Activated CD8-positive, alpha-beta memory T cell treated with anti-CD3 and anti-CD28 coated beads for 4 hours (primary cell): ENCODE data around the gene UNC80.

ENCODE experiments used
- DNase-seq, 2 donors: peaks; one replicate each; pipeline ENCODE4 v3.0.0-alpha.2; 2020; ENCODE audit warnings: low read depth in 2 of 2

UNC80 gene

DNA sequence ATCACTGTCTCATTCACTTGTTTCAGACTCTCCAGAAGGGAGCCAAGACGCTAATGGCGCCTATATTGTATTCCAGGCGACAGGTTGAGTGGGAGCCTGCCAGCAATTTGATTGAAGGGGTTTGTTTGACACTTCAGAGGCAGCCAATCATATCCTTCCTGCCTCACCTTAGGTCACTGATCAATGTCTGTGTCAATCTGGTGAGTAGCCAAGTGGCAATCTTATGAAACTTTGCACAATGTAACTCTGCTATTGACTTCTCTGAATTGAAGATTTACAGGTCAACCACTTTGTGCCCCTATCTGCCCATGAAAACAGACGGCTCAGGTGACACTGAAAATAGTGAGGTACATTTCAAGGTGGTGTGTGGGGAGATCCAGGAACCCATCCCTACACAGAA is 198.1 kb downstream of the UNC80 start:
- no peak for DNase-seq

DNA sequence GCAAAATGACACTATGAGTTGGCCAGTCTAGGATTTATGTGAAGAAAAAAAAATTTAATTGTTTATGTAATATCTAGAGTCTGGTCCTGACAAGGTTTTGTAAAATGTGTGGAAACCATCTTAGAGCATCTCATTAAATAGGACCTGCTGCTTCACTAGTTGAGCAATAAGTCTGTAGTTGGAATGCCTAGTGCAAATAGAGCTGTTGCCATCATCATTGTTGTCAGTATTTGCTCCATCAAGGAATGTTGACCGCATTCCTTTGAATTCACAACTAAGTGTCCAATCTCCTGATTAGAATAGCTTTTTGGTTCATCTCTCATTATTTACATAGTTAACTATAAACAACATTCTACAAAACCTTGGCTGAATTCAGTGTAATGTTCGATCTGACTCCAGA is 198.6 kb downstream of the UNC80 start:
- no peak for DNase-seq

DNA sequence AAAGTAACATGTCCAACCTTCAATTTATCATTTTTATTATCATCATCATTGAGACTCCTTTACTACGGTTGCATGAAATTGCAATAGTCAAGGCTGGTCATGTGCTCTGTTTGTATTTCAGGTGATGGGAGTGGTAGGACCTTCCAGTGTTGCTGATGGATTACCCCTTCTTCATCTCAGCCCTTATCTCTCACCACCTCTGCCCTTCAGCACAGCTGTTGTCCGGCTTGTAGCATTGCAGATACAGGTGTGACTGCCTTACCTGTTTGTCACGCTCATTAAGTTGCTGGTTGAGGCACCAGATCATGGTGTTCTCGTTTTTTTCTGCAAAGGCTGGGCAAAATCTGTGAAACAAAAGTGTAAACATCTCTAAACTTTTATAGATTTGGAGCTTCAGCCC is 199.1 kb downstream of the UNC80 start:
- DNase-seq: no peak

DNA sequence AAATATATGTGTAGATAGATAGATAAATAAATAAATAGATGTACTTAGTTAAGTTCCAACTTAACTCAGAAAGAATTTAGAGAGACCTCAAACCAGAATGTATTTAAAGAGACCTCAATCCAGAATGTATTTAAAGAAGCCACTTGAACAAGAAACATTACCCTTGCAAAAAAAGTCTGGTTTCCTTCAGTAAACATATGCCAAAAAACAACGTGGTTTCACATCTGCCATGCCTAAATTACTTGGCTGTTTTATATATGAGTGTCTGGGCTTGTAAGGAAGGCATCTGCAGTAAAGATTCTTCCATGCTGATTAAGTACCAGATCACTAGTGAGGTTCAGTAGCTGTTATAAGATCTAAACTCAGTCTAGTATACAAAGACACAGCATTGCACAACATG is 201.7 kb downstream of the UNC80 start:
- no peak for DNase-seq

GRCh38 chr2:209974576-209974975 is 202.9 kb downstream of the UNC80 start:
- DNase-seq: no peak

DNA sequence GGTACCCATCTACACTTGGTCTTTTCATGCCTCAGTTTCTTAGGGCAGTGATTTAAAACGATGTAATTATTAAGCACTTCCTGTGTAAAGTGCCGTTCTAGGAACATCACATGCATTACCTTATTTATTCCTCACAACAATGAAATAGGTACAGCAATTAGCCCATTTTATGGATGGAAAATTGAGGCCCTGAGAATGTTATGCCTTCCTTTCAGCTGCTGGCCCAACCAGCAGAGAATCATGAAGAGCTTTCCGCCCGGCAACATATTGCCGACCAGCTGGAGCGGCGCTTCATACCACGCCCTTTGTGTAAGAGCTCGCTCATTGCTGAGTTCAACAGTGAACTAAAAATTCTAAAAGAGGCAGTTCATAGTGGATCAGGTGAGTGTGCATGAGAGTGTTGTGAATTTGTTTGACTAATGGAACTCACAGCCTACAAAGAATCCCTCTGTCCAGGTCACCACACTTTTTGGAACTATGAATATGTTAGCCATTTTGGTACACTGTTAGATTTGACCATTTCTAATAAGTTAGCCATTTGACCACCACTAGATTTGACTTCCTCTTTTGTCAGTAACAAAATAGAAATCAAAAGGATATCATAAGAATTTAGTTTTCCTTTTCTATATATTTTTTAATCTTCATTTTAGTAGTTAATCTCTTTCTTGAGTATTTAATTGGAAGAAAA is 205.2 kb downstream of the UNC80 start:
- no peak for DNase-seq

- no peak for DNase-seq
Observed at GRCh38 chr2:209977386-209978239, 206.0 kb downstream of the UNC80 start.

DNA sequence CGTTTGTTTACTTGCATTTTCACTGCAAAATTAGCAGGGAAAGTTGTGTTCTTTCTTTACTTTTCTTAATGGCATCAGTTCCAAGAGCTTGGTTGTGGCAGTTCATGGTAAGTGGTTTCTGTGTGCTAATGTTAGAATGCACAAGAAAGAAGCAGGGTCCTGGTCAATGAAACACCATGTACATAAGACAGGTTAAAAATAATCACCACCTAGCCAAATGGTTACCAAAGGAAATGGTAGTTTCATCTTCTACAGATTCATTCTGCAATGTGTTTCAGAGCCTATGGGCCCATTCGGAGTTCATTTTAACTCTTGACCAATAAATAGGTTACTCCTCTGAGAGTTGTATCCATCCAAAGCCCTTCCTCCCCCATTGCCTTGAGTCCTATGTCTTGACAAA is 212.7 kb downstream of the UNC80 start:
- DNase-seq: no peak

DNA sequence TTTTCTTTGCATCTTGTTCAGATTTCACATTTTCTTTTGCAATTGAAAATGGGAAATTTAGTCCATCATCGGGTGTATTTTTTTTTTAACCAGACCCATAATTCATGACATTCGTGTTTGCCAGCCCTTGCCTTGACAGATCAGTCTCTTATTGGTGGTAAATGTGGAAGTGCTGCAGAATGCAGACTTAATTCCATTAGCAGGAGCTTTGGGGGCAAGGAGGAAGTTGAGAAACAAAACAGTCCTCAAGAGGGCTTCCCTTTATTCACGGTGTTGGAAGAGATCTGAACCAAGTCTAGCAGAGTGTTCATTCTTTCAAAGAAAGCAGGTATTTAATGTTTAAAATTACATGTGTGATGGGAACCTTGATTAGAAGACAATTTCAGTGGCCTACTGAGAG is 214.2 kb downstream of the UNC80 start:
- DNase-seq: no peak

GRCh38 chr2:209986415-209986814 is 214.8 kb downstream of the UNC80 start:
- no peak for DNase-seq

DNA sequence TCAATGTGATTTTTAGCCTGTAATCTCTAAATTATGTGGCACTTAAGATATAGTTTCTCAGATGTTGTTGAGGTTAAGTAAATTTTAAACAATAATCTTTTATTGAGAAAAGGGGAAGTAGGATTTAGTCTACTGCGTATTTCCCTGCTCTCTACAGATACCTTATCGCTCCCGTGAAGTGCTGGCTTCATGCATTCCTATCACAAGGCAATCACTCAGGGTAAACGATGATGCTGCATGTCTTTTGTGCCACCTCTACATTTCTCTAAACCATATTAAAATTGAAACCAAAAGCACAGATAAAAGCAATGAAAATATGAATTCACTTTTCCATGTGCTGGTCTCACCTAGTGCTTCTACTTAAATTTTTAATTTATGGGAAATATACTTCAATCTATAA is 216.4 kb downstream of the UNC80 start:
- no peak for DNase-seq

DNA sequence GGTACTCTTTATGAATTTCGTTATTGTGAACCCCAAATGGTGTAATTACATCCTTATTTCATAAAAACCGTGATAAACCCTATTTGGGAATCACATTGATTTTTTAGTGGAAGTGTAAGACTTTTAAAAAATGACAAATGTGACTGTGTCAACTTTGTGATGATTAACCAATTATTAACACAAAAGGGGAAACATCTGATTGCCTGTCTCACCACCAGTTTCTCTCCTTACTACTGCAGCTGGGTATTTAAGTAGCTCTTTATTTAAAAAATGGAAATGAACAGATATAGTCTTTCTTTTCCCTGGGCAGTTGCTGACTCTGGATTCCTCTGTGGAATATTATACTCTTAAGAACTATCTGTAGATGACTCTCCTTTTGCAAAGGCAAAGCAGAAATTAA is 219.2 kb downstream of the UNC80 start:
- DNase-seq: no peak

- no peak for DNase-seq
Observed at GRCh38 chr2:209993968-209994367, 222.3 kb downstream of the UNC80 start.

GRCh38 chr2:209998596-209998995 is 227.0 kb downstream of the UNC80 start:
- no peak for DNase-seq

GRCh38 chr2:210000464-210001324 is 229.1 kb downstream of the UNC80 start:
- DNase-seq: no peak

DNA sequence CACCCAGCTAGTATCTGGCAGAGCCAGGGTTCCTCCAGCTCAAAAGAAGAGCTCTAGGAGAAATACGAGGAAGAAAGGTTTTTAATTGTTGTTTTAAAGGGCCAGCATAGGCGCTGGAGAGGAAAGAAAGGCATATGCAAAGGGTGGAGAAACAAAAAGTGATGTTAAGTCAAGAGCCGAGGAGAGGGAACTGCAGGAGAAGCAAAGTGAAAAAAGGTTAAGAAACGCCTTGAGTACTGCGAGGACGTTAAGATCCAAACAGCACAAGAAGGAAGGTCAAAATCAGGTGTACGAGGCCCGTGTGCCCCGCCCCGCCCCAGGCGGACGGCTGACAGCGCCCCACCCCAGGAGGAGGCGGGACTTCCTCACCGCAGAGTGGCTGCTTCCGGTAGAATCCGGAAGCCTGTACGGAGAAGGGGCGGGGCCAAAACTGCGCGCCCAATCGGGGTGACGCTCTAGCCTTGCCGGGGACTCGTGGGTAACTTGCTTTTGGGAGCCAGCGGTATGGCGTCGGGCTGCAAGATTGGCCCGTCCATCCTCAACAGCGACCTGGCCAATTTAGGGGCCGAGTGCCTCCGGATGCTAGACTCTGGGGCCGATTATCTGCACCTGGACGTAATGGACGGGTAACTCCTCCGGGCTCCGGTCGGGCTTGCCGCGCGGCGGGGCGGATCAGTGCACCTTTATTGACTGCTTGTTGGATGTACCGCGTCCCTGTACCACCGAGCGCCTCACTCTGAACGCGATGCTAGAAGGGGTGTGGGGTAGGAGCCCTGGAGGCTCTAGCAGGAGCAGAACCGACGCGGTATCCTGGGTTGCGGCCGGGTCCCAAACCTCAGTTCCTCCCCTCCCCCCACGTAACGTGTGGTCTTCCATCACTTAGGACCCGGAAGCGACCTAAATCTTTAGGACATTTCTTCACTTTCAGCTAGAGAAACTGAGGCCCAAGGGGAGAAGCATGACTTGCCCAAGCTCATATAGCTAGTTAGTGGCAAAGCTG is 230.8 kb downstream of the UNC80 start, which contains the start of gene RPE:
Gene RPE, plus strand, starts transcription at position 481 of the 1,000 bp plus-strand sequence. Its CDS starts 24 bp downstream, at position 505.
- DNase-seq: peak; percentile 95 to 97

DNA sequence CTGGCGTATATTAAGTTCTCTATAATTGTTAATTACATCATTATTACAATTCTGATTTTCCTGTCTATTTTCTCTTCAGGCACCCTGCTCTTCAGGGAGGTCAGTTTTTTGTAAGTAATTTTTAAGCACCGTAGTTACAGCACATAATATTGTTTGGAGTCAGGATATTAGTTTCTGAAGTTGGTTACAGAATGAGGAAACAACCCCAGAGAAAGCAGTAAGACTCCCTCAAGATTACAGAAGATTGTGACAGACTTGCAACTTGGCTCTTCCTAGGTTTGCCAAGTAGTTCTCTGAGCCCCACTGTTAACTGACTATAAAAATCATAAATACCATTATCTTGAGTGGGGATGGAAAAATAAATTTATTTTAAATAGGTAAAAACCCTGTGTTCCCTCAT is 231.7 kb downstream of the UNC80 start:
- DNase-seq: no peak

DNA sequence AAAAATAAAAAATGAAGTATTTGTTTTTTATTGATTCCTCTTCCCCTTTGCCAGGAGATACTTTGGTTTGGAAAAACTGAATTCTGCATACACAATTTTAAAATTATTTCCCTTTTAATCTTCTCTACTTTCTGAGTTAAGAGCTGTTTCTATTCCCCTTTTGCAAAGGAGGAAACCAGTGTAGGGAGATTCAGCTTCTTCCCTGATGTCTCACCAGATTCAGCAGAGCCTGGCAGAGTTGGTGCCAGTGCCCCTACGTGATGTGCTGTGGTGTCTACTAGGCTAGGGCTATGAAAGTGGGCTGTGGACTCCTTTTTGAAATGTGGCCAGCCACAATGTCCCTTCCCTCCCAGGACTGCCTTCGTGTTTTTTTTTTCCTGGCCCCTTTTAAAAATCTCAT is 233.2 kb downstream of the UNC80 start:
- no peak for DNase-seq

GRCh38 chr2:210007895-210008294 is 236.3 kb downstream of the UNC80 start:
- DNase-seq: no peak

DNA sequence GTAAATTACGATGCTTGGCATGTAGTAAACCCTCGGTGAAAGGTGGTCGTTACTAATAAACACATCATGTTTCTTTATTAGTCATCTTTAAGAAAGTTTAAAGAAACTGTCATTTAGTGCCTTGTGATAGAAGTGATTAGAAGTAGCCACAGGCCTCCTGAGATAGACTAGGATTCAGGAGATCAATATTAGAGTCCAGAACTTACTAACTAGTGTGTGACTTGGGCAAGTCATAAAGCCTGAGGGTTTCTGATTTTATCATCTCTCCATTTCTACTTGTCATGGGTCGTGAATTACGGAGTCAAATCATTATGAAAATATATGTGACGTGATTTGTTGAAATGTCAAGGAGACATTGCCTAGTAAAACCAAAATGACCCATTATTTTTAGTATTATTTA is 237.5 kb downstream of the UNC80 start:
- no peak for DNase-seq

- no peak for DNase-seq
Observed at GRCh38 chr2:210009896-210010295, 238.3 kb downstream of the UNC80 start.
